GM20431 (cell line): ENCODE data around the gene HPS3.

Experiments used
- in situ Hi-C: fragments of 300-500 bp; cut with MseI, MboI; formaldehyde crosslinking; loops from one replicate; pipeline ENCODE4 v1.15.0; 2020; ENCODE audit warnings: low sequenced_read_pairs; ENCODE audit not compliant: unreplicated experiment

Gene HPS3

GRCh38 chr3:149120051-149120972 is 9.1 kb upstream of the HPS3 start:
- in situ Hi-C loops, result loop anchor here (10.0 to 25.0 kb wide), 3 partner anchors 154 to 342 kb away; partner anchors contain the start of gene TM4SF4

GRCh38 chr3:149122721-149123578 is 6.5 kb upstream of the HPS3 start:
- in situ Hi-C loops, result loop anchor here (10.0 to 25.0 kb wide), 3 partner anchors 152 to 339 kb away; partner anchors contain the start of gene TM4SF4

GRCh38 chr3:149128821-149129220 is 617 bp upstream of the HPS3 start:
- in situ Hi-C loops, result loop anchor here (10.0 kb wide), 1 partner anchor 146 kb away; no protein-coding TSS in a partner anchor

- in situ Hi-C loops, result no loop called here
These were observed 2.2 kb downstream of the HPS3 start for GRCh38 chr3:149131589-149131988.

- in situ Hi-C loops, result no loop called here
These were observed 5.1 kb downstream of the HPS3 start for GRCh38 chr3:149134575-149134974.

GRCh38 chr3:149142682-149143081 is 13.2 kb downstream of the HPS3 start:
- in situ Hi-C loops, result no loop called here

- in situ Hi-C loops, result no loop called here
These were observed 15.9 kb downstream of the HPS3 start for GRCh38 chr3:149145356-149145755.

GRCh38 chr3:149145974-149146373 is 16.5 kb downstream of the HPS3 start:
- in situ Hi-C loops, result no loop called here

- in situ Hi-C loops, result no loop called here
These were observed 21.0 kb downstream of the HPS3 start for GRCh38 chr3:149150436-149150835.

GRCh38 chr3:149151843-149152242 is 22.4 kb downstream of the HPS3 start:
- in situ Hi-C loops, result no loop called here

GRCh38 chr3:149152420-149152819 is 23.0 kb downstream of the HPS3 start:
- in situ Hi-C loops, result no loop called here

- in situ Hi-C loops, result no loop called here
These were observed 24.0 kb downstream of the HPS3 start for GRCh38 chr3:149153402-149153801.

GRCh38 chr3:149160754-149161300 is 31.4 kb downstream of the HPS3 start:
- in situ Hi-C loops, result no loop called here

- in situ Hi-C loops, result no loop called here
These were observed 32.6 kb downstream of the HPS3 start for GRCh38 chr3:149162007-149162406.

GRCh38 chr3:149163066-149163465 is 33.6 kb downstream of the HPS3 start:
- in situ Hi-C loops, result no loop called here

- in situ Hi-C loops, result no loop called here
These were observed 38.5 kb downstream of the HPS3 start for GRCh38 chr3:149167898-149168297.

- in situ Hi-C loops, result no loop called here
These were observed 41.2 kb downstream of the HPS3 start for GRCh38 chr3:149170672-149171071.

- in situ Hi-C loops, result no loop called here
These were observed 45.5 kb downstream of the HPS3 start for GRCh38 chr3:149174901-149175300.

GRCh38 chr3:149177122-149177521 is 47.7 kb downstream of the HPS3 start:
- in situ Hi-C loops, result no loop called here

GRCh38 chr3:149179220-149179619 is 49.8 kb downstream of the HPS3 start:
- in situ Hi-C loops, result no loop called here
